ENCODE measurements around the gene MS4A10.

- TF ChIP-seq TAF1 (IDR thresholded peaks at IDR 0.05; ENCODE audit: borderline replicate concordance, insufficient read depth, low read length) (no peak), POLR2AphosphoS5 (IDR thresholded peaks at IDR 0.05; ENCODE audit: low read depth, low read length) (no peak)
- TF ChIP-seq, protein P1, sequence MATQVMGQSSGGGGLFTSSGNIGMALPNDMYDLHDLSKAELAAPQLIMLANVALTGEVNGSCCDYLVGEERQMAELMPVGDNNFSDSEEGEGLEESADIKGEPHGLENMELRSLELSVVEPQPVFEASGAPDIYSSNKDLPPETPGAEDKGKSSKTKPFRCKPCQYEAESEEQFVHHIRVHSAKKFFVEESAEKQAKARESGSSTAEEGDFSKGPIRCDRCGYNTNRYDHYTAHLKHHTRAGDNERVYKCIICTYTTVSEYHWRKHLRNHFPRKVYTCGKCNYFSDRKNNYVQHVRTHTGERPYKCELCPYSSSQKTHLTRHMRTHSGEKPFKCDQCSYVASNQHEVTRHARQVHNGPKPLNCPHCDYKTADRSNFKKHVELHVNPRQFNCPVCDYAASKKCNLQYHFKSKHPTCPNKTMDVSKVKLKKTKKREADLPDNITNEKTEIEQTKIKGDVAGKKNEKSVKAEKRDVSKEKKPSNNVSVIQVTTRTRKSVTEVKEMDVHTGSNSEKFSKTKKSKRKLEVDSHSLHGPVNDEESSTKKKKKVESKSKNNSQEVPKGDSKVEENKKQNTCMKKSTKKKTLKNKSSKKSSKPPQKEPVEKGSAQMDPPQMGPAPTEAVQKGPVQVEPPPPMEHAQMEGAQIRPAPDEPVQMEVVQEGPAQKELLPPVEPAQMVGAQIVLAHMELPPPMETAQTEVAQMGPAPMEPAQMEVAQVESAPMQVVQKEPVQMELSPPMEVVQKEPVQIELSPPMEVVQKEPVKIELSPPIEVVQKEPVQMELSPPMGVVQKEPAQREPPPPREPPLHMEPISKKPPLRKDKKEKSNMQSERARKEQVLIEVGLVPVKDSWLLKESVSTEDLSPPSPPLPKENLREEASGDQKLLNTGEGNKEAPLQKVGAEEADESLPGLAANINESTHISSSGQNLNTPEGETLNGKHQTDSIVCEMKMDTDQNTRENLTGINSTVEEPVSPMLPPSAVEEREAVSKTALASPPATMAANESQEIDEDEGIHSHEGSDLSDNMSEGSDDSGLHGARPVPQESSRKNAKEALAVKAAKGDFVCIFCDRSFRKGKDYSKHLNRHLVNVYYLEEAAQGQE (IDR thresholded peaks at IDR 0.05; ENCODE audit: insufficient read depth in 1 of 2, low read depth in 2 of 2, low read length in 2 of 2) = no peak
Observed at GRCh38 chr11:60748821-60749220, 36.3 kb upstream of the MS4A10 start.
